GM18505 (cell line): ENCODE data around the gene ZFAND3.

Source experiments
- ATAC-seq: cut with Tn5 transposase; IDR thresholded peaks from one replicate; pipeline ENCODE4 v1.9.1; 2021; ENCODE audit not compliant: unreplicated experiment
- POLR2A ChIP-seq: IDR thresholded peaks from 4 replicates; pipeline ENCODE4 v1.6.1; 2011; ENCODE audit warnings: borderline replicate concordance; ENCODE audit not compliant: insufficient read depth, insufficient read length; ENCODE audit errors: extremely low read depth

Gene ZFAND3

GRCh38 chr6:38091613-38092012 lies 272.1 kb downstream of the ZFAND3 start:
- TF ChIP-seq POLR2A, result no peak
- no peak for ATAC-seq

DNA sequence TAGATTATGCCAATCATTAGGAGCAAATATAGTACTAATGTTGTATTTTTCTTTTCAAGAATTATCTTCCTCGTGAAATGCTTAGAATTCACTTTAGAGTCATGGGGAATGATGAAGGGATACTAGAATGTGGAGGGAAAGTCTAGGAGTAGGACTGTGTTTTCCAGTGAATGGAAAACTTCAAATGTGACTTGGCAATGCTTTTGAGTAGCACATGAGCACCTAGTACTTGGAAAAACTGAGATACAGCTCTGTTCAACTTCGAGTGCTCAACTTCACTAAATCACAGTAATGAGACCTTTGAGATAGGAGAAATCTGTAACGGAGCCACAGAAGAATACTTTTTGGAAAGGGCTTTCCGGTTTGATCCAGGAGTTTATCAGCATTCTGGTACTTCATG lies 272.9 kb downstream of the ZFAND3 start:
- ATAC-seq, result no peak
- no peak for TF ChIP-seq POLR2A

DNA sequence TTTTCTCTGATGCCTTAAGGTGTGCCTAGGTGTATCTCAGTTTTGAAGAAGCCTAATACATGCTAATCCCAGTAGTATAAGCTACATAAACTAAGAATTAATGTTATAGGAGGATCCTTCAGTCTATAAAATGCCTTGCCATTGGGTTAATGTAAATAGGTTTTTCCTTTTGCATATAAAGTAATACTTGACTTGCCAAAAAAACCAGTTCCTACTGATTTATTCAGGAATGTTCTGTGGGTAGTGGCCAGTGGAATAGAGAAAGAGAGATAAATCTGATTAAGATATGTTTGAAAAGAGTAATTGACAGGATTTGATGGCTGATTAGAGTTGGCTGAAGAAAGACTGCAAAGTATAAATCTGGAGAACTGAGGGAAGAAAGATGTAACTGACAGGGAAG lies 273.4 kb downstream of the ZFAND3 start:
- no peak for TF ChIP-seq POLR2A
- ATAC-seq, result no peak

DNA sequence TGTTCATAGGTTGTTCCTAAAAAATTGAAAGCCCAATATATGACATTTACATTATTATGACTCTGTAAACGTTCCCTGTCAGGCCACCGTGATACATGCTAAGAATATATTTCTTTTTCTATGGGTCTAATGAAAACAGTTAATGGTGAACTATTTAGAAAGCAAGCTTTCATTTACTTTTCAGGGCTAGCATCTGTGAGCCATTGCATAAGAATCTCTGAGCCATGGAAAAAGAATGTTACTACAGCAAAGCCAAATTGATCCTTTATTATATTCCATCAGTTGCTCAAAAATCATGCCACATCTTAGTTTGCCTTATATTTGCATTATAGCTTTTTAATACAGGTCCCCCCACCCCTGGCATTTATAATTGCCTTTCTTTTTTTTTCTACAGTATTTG lies 275.5 kb downstream of the ZFAND3 start:
- TF ChIP-seq POLR2A, result no peak
- no peak for ATAC-seq

DNA sequence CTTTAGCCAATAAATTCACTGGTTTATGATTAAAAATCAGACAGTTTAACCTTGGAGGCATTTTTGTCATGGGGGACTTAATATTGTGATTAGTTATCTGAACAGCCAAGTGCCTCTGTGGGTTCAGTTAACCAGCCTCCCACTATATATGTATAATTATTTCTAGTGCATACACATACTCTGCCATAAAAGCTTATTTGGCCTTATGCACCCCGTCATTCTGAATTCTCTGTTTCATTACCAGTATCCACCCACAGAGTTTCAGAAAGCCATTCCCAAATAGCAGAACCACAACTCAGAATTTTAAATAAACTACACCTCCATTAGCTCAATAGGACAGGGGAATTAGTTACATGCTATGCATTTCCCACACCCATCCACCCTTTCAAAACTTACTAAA lies 279.7 kb downstream of the ZFAND3 start:
- no peak for ATAC-seq
- no peak for TF ChIP-seq POLR2A

DNA sequence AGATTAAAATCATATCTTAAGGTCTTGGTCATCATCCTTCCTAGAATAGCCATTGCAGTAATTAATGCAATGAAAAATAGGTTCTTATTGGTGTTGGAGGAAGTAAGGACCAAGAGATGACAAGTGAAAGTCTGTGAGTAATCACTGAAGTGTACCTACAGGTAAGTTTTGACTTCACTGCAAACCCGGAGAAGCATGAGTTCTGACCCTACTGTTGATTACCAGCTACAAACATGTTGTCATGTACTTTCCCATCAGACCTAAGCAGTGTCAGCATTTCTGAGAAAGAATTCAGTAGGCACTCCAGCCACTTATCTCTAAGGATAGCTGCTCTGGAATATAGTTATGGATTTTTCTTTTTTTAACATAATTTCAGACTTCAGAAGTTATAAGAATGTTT lies 280.9 kb downstream of the ZFAND3 start:
- ATAC-seq, result no peak
- no peak for TF ChIP-seq POLR2A

- ATAC-seq, result no peak
- TF ChIP-seq POLR2A, result no peak
Observed at GRCh38 chr6:38103921-38104320, 284.4 kb downstream of the ZFAND3 start.

- no peak for ATAC-seq
- no peak for TF ChIP-seq POLR2A
Observed at GRCh38 chr6:38105066-38105465, 285.5 kb downstream of the ZFAND3 start.

GRCh38 chr6:38107073-38107472 lies 287.5 kb downstream of the ZFAND3 start:
- no peak for TF ChIP-seq POLR2A
- ATAC-seq, result no peak

- no peak for ATAC-seq
- TF ChIP-seq POLR2A, result no peak
Observed at GRCh38 chr6:38110481-38110971, 291.0 kb downstream of the ZFAND3 start.

GRCh38 chr6:38112181-38112580 lies 292.7 kb downstream of the ZFAND3 start:
- no peak for TF ChIP-seq POLR2A
- ATAC-seq, result no peak

DNA sequence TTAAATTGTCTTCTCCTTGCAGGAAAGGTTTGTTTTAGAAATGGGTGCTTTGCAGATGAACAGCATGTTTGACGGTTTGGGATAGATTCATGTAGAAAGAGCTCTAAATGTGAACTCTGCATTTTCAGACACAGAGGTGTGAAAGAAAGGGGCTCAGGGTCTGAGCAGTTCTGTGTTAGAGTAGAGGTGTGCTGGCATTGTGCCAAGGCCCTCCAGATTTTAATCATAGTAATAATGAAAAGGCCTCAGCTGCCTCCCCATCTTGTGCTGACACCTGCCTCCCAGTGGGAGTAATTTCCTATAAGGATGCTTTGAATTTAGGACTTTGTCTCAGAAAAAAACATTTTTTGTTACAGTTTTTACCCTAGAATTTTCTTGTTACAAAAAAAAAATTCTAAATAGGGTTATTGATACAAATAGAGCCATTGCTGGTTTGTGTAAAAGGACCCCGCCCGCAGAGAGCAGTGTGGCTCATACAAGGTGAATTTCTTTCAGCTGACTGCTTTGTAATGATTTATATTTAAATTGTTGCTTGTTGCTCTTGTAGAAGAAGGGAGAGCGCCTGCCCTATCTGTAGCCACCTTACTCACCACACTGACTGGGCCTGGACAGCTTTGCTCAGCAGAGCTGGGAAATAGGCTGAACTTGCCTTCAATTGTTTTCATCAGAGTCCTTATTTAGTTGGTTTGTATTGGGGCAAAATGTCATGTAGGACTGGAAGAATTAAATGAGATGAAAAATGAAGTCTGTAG lies 294.5 kb downstream of the ZFAND3 start:
- TF ChIP-seq POLR2A, result no peak
- no peak for ATAC-seq

GRCh38 chr6:38114976-38115625 lies 295.6 kb downstream of the ZFAND3 start:
- no peak for TF ChIP-seq POLR2A
- no peak for ATAC-seq

DNA sequence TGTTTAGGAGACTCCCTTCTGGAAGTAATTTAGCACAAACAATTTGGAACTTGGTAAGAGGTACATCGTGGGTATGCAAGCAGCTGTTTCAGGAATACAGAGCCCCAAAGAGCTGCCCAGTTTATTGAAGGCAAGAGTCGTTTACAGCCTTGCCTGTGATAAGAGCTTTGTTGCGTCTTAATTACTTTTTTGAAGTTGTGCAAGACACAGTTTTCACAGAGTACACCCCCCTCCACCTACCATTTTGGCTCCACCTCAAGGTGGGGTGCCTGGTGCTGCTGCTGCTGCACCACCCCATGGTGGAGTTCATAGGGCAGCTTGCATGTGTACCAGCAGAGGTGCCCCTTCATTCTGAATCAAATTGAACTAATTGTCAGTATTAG lies 296.1 kb downstream of the ZFAND3 start:
- TF ChIP-seq POLR2A, result no peak
- no peak for ATAC-seq
